MCF 10A (cell line): ENCODE data around the gene NEIL3. TPM values are rescaled to one million over a fixed set of nuclear protein-coding genes. Genes with fewer than 3 reads are reported as not detected.

Source experiments
- Bru-seq: library from RNA; stranded (reverse); fragments of 400-500 nt; gene quantifications from one replicate; lab custom pipeline; 2021; lab: Mats Ljungman, UMichigan
- BruChase-seq, 2 experiments: library from RNA; stranded (reverse); fragments of 400-500 nt; gene quantifications; one replicate each; lab custom pipeline; 2021; lab: Mats Ljungman, UMichigan
- BruUV-seq: library from RNA; stranded (reverse); fragments of 400-500 nt; replicated peaks from 2 replicates; lab custom pipeline; 2021; lab: Mats Ljungman, UMichigan
- CTCF ChIA-PET: fragments of 300-600 bp; sonication (Branson Sonifier 250); formaldehyde crosslinking; extraction: SDS; loops from one replicate; lab custom pipeline; 2021; ENCODE audit warnings: antibody characterized with exemption, inconsistent platforms; lab: Yijun Ruan, JAX
- POLR2A ChIA-PET: fragments of 300-600, 350-650 bp; sonication (Branson Sonifier 250); formaldehyde crosslinking; extraction: SDS; loops from one replicate; lab custom pipeline; 2020; ENCODE audit warnings: antibody characterized with exemption, inconsistent platforms; lab: Yijun Ruan, JAX
- DNase-seq: peaks from one replicate; pipeline ENCODE4 v3.0.0-alpha.2; 2018; ENCODE audit not compliant: unreplicated experiment
- H3K27ac Mint-ChIP-seq: one replicate; pipeline ENCODE4 v1.8.0; 2022; ENCODE audit warnings: mild to moderate bottlenecking, low read depth, mixed read lengths; ENCODE audit not compliant: unreplicated experiment
- H3K27me3 Mint-ChIP-seq: one replicate; pipeline ENCODE4 v1.8.0; 2022; ENCODE audit warnings: mixed read lengths; ENCODE audit not compliant: insufficient read depth, unreplicated experiment
- H3K36me3 Mint-ChIP-seq: one replicate; pipeline ENCODE4 v1.8.0; 2022; ENCODE audit warnings: mild to moderate bottlenecking, moderate library complexity, mixed read lengths; ENCODE audit not compliant: insufficient read depth, unreplicated experiment
- H3K4me1 Mint-ChIP-seq: one replicate; pipeline ENCODE4 v1.8.0; 2022; ENCODE audit warnings: mixed read lengths; ENCODE audit not compliant: insufficient read depth, unreplicated experiment
- H3K4me3 Mint-ChIP-seq: one replicate; pipeline ENCODE4 v1.8.0; 2022; ENCODE audit warnings: mild to moderate bottlenecking, moderate library complexity, mixed read lengths; ENCODE audit not compliant: unreplicated experiment
- H3K9me3 Mint-ChIP-seq: one replicate; pipeline ENCODE4 v1.8.0; 2022; ENCODE audit warnings: mixed read lengths; ENCODE audit not compliant: unreplicated experiment
- CTCF ChIP-seq: fragments of 200-600 bp; IDR thresholded peaks from one replicate; pipeline ENCODE4 v1.8.0; 2022; ENCODE audit warnings: antibody characterized with exemption, mild to moderate bottlenecking; ENCODE audit not compliant: unreplicated experiment
- intact Hi-C: fragments of 100-400 bp; cut with micrococcal nuclease; formaldehyde crosslinking; loops from 2 replicates; pipeline ENCODE4 v1.14.1; 2022
- long read RNA-seq: library from polyadenylated mRNA; stranded (forward); transcript quantifications from one replicate; pipeline ENCODE4 v2.0.0, GENCODE V29; 2022
- total RNA-seq: library from RNA; stranded (reverse); gene quantifications from 2 replicates; pipeline ENCODE4 v1.2.3, GENCODE V29; 2022

NEIL3 gene
- total RNA-seq: 3.4 and 5.8 TPM in 2 replicates
- percentile 58 among the genes with signal in this experiment for Bru-seq, nascent RNA
- percentile 31 among the genes with signal in this experiment for BruChase-seq, experiment 1, labeled RNA remaining after a 6-hour chase
- BruChase-seq, experiment 2, labeled RNA remaining after a 2-hour chase: percentile 46 among the genes with signal in this experiment
- long read RNA-seq, partial matches to known transcripts: 1 of 7 reads
- long read RNA-seq, other reads (novel, unspliced or antisense): 2 of 7 reads

- no peaks in the 10 kb centered on the region for H3K9me3 Mint-ChIP-seq
- ChIA-PET CTCF (interaction anchor here (0.6 to 1.6 kb wide), 5 partner anchors 26 to 721 kb away, joined by 3 to 8 read pairs (median 3); no protein-coding TSS in a partner anchor), POLR2A (interaction anchor here (0.6 to 7.2 kb wide), 9 partner anchors 10 to 866 kb away, joined by 3 to 67 read pairs (median 4); partner anchors contain the start of gene AGA)
- H3K27ac Mint-ChIP-seq: peak within 1 kb of the TSS; percentile 85
- H3K27me3 Mint-ChIP-seq: no peaks in the 10 kb centered on the region
- peak within 1 kb of the TSS; percentile 93 for H3K4me3 Mint-ChIP-seq
- peak; percentile 93 for DNase-seq
- TSS peak; percentile 53 for BruUV-seq
- H3K4me1 Mint-ChIP-seq: peaks cover 29% of the 10 kb centered on the region
- intact Hi-C loops: no loop called here
- TF ChIP-seq CTCF: no peak
- H3K36me3 Mint-ChIP-seq: peaks cover 6% of the 10 kb centered on the region
These were observed at the start of gene NEIL3 for GRCh38 chr4:177309522-177310371. TSS of gene NEIL3 (plus strand) at chr4:177309874. CDS start at chr4:177309954, 80 bp downstream.

- H3K4me3 Mint-ChIP-seq: no peak overlapping the region
- no peaks in the 10 kb centered on the region for H3K36me3 Mint-ChIP-seq
- no TSS peak for BruUV-seq
- intact Hi-C loops: no loop called here
- H3K27ac Mint-ChIP-seq: no peak overlapping the region
- no peak for DNase-seq
- no peak for TF ChIP-seq CTCF
- H3K27me3 Mint-ChIP-seq: no peaks in the 10 kb centered on the region
- POLR2A ChIA-PET: no interaction called here
- CTCF ChIA-PET: interaction anchor here (1.1 kb wide), 1 partner anchor 11 kb away, joined by 3 read pairs; no protein-coding TSS in a partner anchor
- no peaks in the 10 kb centered on the region for H3K4me1 Mint-ChIP-seq
- no peaks in the 10 kb centered on the region for H3K9me3 Mint-ChIP-seq
These were observed 45.9 kb upstream of the NEIL3 start for GRCh38 chr4:177263818-177264217.

GRCh38 chr4:177264788-177265422, 44.8 kb upstream of the NEIL3 start:
- no TSS peak for BruUV-seq
- H3K27ac Mint-ChIP-seq: no peak overlapping the region
- no peaks in the 10 kb centered on the region for H3K27me3 Mint-ChIP-seq
- DNase-seq: no peak
- no peaks in the 10 kb centered on the region for H3K9me3 Mint-ChIP-seq
- H3K4me3 Mint-ChIP-seq: no peak overlapping the region
- CTCF ChIA-PET: interaction anchor here (0.8 to 1.0 kb wide), 2 partner anchors 16 to 122 kb away, joined by 3 to 5 read pairs; no protein-coding TSS in a partner anchor
- intact Hi-C loops: no loop called here
- no peak for TF ChIP-seq CTCF
- H3K4me1 Mint-ChIP-seq: no peaks in the 10 kb centered on the region
- H3K36me3 Mint-ChIP-seq: no peaks in the 10 kb centered on the region
- POLR2A ChIA-PET: no interaction called here
